ENCODE measurements around the gene ANKH. TPM values are rescaled to one million over a fixed set of nuclear protein-coding genes. Genes with fewer than 3 reads are reported as not detected.

Gene ANKH
- total RNA-seq, 1 experiment from 2014 or later, result 65.2 TPM

DNA sequence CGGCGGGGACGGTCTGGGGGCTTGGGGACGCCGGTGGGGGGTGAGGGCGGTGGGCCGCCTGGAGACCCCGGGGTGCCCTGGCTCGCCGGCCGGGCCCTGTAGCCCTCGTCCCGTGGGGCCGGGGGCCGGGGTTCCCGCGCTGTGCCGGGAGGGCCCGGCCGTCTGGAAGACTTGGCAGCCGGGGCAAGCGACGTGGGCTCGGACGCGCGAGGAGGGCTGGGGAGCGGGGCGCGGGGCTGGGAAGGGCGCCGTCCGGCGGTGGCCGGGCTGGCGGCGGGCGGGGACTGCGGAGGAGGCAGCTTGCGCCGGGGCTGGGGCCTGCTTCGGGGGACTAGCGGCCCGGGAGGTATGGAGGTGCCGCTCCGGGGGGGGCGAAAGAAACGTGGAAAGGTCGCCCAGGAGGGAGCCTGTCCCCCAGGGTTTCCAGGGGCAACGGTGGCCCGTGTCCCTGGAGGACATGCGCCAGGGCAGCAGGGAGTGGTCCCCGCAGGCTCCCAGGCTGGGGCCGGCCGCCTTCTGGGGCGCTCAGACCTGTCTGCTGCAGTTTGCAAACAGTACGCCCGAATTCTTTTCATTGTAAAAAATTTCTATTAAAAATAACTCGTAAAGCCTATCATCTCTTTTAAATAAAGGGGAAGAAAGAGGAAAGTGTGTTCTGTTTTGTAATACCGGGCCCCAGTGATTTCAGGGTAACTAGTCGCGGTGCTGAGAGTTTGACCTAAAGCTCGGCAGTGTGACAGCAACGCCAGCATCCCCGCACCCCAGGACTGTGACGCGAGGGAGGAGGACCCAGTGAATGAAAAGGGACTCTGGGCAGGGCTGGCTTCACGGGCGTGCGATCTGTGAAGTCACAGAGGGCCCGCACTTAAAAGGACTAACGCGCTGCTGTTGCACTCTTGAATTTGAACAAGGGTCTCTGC, 752 bp upstream of the ANKH start:
- peak overlapping the region; percentile 54 to 62 for H3K4me3 ChIP-seq (replicated peaks in 1 of 2; ENCODE audit: low read depth in 1 of 2, low read length in 2 of 2)
- RAD21 ChIA-PET (ENCODE audit: low non-redundant PET in 1 of 2, low total read pairs in 2 of 2, uncharacterized antibody in 2 of 2, unreplicated experiment in 2 of 2), result no interaction called here
- TF ChIP-seq CEBPB (IDR thresholded peaks at IDR 0.05; ENCODE audit: low read depth) (no peak), ZFX (IDR thresholded peaks at IDR 0.05) (peak; percentile 82), SP1 (IDR thresholded peaks at IDR 0.05; ENCODE audit: low read depth) (no peak)
- H3K9me2 ChIP-seq (ENCODE audit: insufficient read depth), result no peaks in the 10 kb centered on the region
- no peaks in the 10 kb centered on the region for H3K36me3 ChIP-seq (ENCODE audit: control insufficient read depth in 1 of 2, insufficient read depth in 2 of 2, low read length in 2 of 2)
- ATAC-seq (peak; percentile 71), DNase-seq (ENCODE audit: low read depth, low spot score) (no peak)
- CTCF ChIA-PET, result no interaction called here
- H3K79me2 ChIP-seq (ENCODE audit: insufficient read depth, low read length), result peaks cover 25% of the 10 kb centered on the region
- H4K20me1 ChIP-seq (ENCODE audit: insufficient read depth), result no peaks in the 10 kb centered on the region
- no peaks in the 10 kb centered on the region for H3K9me3 ChIP-seq (ENCODE audit: control insufficient read depth in 1 of 2, insufficient read depth in 1 of 2, low read depth in 1 of 2, low read length in 2 of 2)
- TSS peak; percentile 54 for BruUV-seq (replicated peaks)
- no peaks in the 10 kb centered on the region for H3K27me3 ChIP-seq (ENCODE audit: insufficient read depth, low read length)
- intact Hi-C loops (cut with micrococcal nuclease), result loop anchor here (5.0 kb wide), 1 partner anchor 135 kb away; no protein-coding TSS in a partner anchor
- H3K9ac ChIP-seq (ENCODE audit: low read length), result peak overlapping the region; percentile 63
- peak overlapping the region; percentile 47; the same call in 1 of the 2 replicates for H3K27ac ChIP-seq (ENCODE audit: low read depth, low read length)
- no peak overlapping the region for H2AFZ ChIP-seq (ENCODE audit: low read depth, low read length, poor library complexity, severe bottlenecking)
- peak overlapping the region; percentile 81 for H3K4me2 ChIP-seq (ENCODE audit: low read length)
- POLR2A ChIA-PET, result interaction anchor here (1.0 kb wide), 1 partner anchor 13 kb away, joined by 3 read pairs; no protein-coding TSS in a partner anchor
- H3K4me1 ChIP-seq (ENCODE audit: control insufficient read depth in 1 of 2, insufficient read depth in 2 of 2, low read length in 2 of 2), result peaks cover 3 to 15% of the 10 kb centered on the region in 2 experiments; a peak in 3 of 4 replicates

DNA sequence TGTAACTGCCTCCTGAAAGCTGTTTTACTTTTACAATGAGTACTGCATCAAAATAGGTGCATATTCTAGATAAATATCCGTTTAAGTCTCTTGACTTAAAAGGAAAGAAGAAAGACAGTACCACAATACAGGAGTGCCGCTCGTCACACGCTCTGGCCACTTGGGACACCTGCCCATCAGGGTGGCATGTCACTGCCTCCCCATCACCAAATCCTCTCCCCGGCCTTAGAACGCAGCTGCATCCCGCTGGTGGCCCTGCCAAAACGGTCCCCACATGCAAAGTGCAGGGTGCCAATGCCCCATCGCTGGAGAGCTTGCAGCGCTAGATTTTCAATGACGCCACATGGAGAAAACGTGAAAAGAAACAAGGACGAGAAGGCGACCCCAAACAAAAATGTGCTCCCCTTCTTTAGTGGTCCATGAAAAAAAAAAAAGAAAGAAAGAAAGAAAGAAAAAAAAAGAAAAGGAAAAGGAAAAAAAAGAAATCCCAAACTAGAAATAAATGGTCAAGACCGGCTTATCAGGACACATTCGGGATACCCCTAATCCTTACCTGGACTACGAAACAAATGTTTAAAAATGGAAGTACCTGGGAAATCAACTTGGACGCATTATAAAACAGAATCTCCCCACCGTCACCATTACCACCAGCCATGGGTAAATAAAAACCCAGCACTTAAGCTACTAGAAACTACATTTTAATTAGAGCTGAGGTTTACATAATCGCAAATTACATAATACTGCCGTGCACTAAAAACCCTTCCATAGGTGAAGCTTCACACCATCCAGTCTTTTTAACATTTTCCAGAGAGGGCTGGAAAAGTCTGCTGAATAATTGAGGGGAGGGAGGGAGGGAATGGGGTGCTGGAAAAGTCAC, 1.0 kb downstream of the ANKH start:
- Histone ChIP-seq H3K9me3 (ENCODE audit: control insufficient read depth in 1 of 2, insufficient read depth in 1 of 2, low read depth in 1 of 2, low read length in 2 of 2) (no peaks in the 10 kb centered on the region), H3K4me1 (ENCODE audit: control insufficient read depth in 1 of 2, insufficient read depth in 2 of 2, low read length in 2 of 2) (peaks cover 3 to 15% of the 10 kb centered on the region in 2 experiments; a peak in 3 of 4 replicates), H3K79me2 (ENCODE audit: insufficient read depth, low read length) (peaks cover 29% of the 10 kb centered on the region), H3K9ac (ENCODE audit: low read length) (peak overlapping the region; percentile 71), H4K20me1 (ENCODE audit: insufficient read depth) (no peaks in the 10 kb centered on the region), H3K27ac (ENCODE audit: low read depth, low read length) (no peak overlapping the region), H3K9me2 (ENCODE audit: insufficient read depth) (no peaks in the 10 kb centered on the region), H3K36me3 (ENCODE audit: control insufficient read depth in 1 of 2, insufficient read depth in 2 of 2, low read length in 2 of 2) (no peaks in the 10 kb centered on the region), H3K4me2 (ENCODE audit: low read length) (peak overlapping the region; percentile 79), H3K4me3 (replicated peaks in 1 of 2; ENCODE audit: low read depth in 1 of 2, low read length in 2 of 2) (peak overlapping the region; percentile 71 to 73), H3K27me3 (ENCODE audit: insufficient read depth, low read length) (no peaks in the 10 kb centered on the region), H2AFZ (ENCODE audit: low read depth, low read length, poor library complexity, severe bottlenecking) (no peak overlapping the region)
- intact Hi-C loops (cut with micrococcal nuclease), result loop anchor here (2.0 to 5.0 kb wide), 2 partner anchors 137 to 144 kb away; no protein-coding TSS in a partner anchor
- BruUV-seq (replicated peaks), result TSS peak; percentile 44
- ChIA-PET POLR2A (no interaction called here), RAD21 (ENCODE audit: low non-redundant PET in 1 of 2, low total read pairs in 2 of 2, uncharacterized antibody in 2 of 2, unreplicated experiment in 2 of 2) (no interaction called here), CTCF (interaction anchor here (0.7 kb wide), 1 partner anchor 133 kb away, joined by 3 read pairs; no protein-coding TSS in a partner anchor)
- no peak for ATAC-seq
- no peak for DNase-seq (ENCODE audit: low read depth, low spot score)
- TF ChIP-seq, protein P1, sequence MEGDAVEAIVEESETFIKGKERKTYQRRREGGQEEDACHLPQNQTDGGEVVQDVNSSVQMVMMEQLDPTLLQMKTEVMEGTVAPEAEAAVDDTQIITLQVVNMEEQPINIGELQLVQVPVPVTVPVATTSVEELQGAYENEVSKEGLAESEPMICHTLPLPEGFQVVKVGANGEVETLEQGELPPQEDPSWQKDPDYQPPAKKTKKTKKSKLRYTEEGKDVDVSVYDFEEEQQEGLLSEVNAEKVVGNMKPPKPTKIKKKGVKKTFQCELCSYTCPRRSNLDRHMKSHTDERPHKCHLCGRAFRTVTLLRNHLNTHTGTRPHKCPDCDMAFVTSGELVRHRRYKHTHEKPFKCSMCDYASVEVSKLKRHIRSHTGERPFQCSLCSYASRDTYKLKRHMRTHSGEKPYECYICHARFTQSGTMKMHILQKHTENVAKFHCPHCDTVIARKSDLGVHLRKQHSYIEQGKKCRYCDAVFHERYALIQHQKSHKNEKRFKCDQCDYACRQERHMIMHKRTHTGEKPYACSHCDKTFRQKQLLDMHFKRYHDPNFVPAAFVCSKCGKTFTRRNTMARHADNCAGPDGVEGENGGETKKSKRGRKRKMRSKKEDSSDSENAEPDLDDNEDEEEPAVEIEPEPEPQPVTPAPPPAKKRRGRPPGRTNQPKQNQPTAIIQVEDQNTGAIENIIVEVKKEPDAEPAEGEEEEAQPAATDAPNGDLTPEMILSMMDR (IDR thresholded peaks at IDR 0.05 in 2 of 3, conservative IDR thresholded peaks at IDR 0.05 in 1 of 3; ENCODE audit: borderline replicate concordance in 1 of 3, insufficient read depth in 1 of 3, low read depth in 2 of 3, low read length in 2 of 3), result peak in 1 of 3 experiments; percentile 27; a peak in 1 of 6 replicates
- TF ChIP-seq RAD21 (IDR thresholded peaks at IDR 0.05; ENCODE audit: low read depth), result 0 out of 2 replicates have a peak, but pooled peaks have one; percentile 4
- TF ChIP-seq EZH2 (IDR thresholded peaks at IDR 0.05), result no peak
